WTC11 (cell line): ENCODE results near the gene KATNA1. TPM values are rescaled to one million over a fixed set of nuclear protein-coding genes. Genes with fewer than 3 reads are reported as not detected.

Experiments
- ATAC-seq: fragments of 200-7000 bp; cut with Tn5 transposase; 2 replicates; pipeline ENCODE4 v1.10.0; 2021; ENCODE audit warnings: mild to moderate bottlenecking, moderate library complexity
- CTCF ChIA-PET: fragments of 300-600 bp; sonication (Branson Sonifier 250); formaldehyde crosslinking; loops from one replicate; lab custom pipeline; 2021; ENCODE audit warnings: antibody characterized with exemption; lab: Charles Lee
- POLR2A ChIA-PET: fragments of 350-600 bp; sonication (Branson Sonifier 250); formaldehyde crosslinking; loops from one replicate; lab custom pipeline; 2021; ENCODE audit warnings: antibody characterized with exemption; lab: Charles Lee
- DNase-seq: peaks from one replicate; pipeline ENCODE4 v3.0.0; 2021; ENCODE audit warnings: low spot score
- H3K27ac Mint-ChIP-seq: 2 replicates; pipeline ENCODE4 v1.8.0; 2021; ENCODE audit warnings: mixed read lengths
- H3K27me3 Mint-ChIP-seq: 2 replicates; pipeline ENCODE4 v1.8.0; 2021; ENCODE audit warnings: low read depth, mild to moderate bottlenecking, moderate library complexity, mixed read lengths
- H3K36me3 Mint-ChIP-seq: 2 replicates; pipeline ENCODE4 v1.8.0; 2021; ENCODE audit warnings: mixed read lengths
- H3K4me1 Mint-ChIP-seq: 2 replicates; pipeline ENCODE4 v1.8.0; 2022; ENCODE audit warnings: mixed read lengths
- H3K4me3 Mint-ChIP-seq: 2 replicates; pipeline ENCODE4 v1.8.0; 2021; ENCODE audit warnings: mild to moderate bottlenecking, moderate library complexity, mixed read lengths
- H3K9me3 Mint-ChIP-seq: 2 replicates; pipeline ENCODE4 v1.8.0; 2021; ENCODE audit warnings: mixed read lengths
- CBFB ChIP-seq: sonication (generic); formaldehyde crosslinking; IDR thresholded peaks from 2 replicates; pipeline ENCODE4 v1.8.1; 2022; ENCODE audit warnings: mild to moderate bottlenecking, low read depth, missing genetic modification reagents
- CREB1 ChIP-seq: sonication (generic); formaldehyde crosslinking; IDR thresholded peaks from 2 replicates; pipeline ENCODE4 v1.8.0; 2023; ENCODE audit warnings: mild to moderate bottlenecking, missing genetic modification reagents
- E2F1 ChIP-seq: sonication (generic); formaldehyde crosslinking; IDR thresholded peaks from 2 replicates; pipeline ENCODE4 v1.8.0; 2022; ENCODE audit warnings: mild to moderate bottlenecking, missing genetic modification reagents
- GTF2I ChIP-seq: fragments of 250-450 bp; sonication (Bioruptor Pico); conservative IDR thresholded peaks from 2 replicates; pipeline ENCODE4 v1.4.0; 2021; ENCODE audit warnings: mild to moderate bottlenecking
- HMGA2 ChIP-seq: fragments of 250-450 bp; sonication (Bioruptor Pico); IDR thresholded peaks from 2 replicates; pipeline ENCODE4 v1.4.0; 2021; ENCODE audit warnings: mild to moderate bottlenecking, moderate library complexity
- MXD4 ChIP-seq: fragments of 250-450 bp; sonication (Bioruptor Pico); IDR thresholded peaks from 2 replicates; pipeline ENCODE4 v1.8.0; 2021; ENCODE audit warnings: mild to moderate bottlenecking, moderate library complexity, borderline replicate concordance
- MYBL2 ChIP-seq: sonication (generic); formaldehyde crosslinking; IDR thresholded peaks from 2 replicates; pipeline ENCODE4 v1.8.1; 2023; ENCODE audit warnings: mild to moderate bottlenecking, moderate library complexity, missing genetic modification reagents
- NFYB ChIP-seq: sonication (generic); formaldehyde crosslinking; conservative IDR thresholded peaks from 2 replicates; pipeline ENCODE4 v1.8.0; 2022; ENCODE audit warnings: low read depth, missing genetic modification reagents
- PREB ChIP-seq: sonication (generic); formaldehyde crosslinking; IDR thresholded peaks from 2 replicates; pipeline ENCODE4 v1.8.1; 2022; ENCODE audit warnings: mild to moderate bottlenecking, missing genetic modification reagents, moderate library complexity, borderline replicate concordance
- PRRX2 ChIP-seq: fragments of 250-450 bp; sonication (Bioruptor Pico); IDR thresholded peaks from 2 replicates; pipeline ENCODE4 v1.8.0; 2021; ENCODE audit warnings: mild to moderate bottlenecking
- RELA ChIP-seq: sonication (generic); formaldehyde crosslinking; IDR thresholded peaks from 2 replicates; pipeline ENCODE4 v1.8.1; 2022; ENCODE audit warnings: missing genetic modification reagents, mild to moderate bottlenecking, borderline replicate concordance
- SMAD4 ChIP-seq: sonication (generic); formaldehyde crosslinking; IDR thresholded peaks from 2 replicates; pipeline ENCODE4 v1.8.0; 2022; ENCODE audit warnings: mild to moderate bottlenecking, missing genetic modification reagents
- ZBTB21 ChIP-seq: sonication (generic); formaldehyde crosslinking; IDR thresholded peaks from 2 replicates; pipeline ENCODE4 v1.8.1; 2023; ENCODE audit warnings: mild to moderate bottlenecking, missing genetic modification reagents, borderline replicate concordance
- ZMAT4 ChIP-seq: fragments of 250-450 bp; sonication (Bioruptor Pico); IDR thresholded peaks from 2 replicates; pipeline ENCODE4 v1.9.0; 2021; ENCODE audit warnings: mild to moderate bottlenecking
- ZNF121 ChIP-seq: sonication (generic); formaldehyde crosslinking; IDR thresholded peaks from 2 replicates; pipeline ENCODE4 v1.8.0; 2023; ENCODE audit warnings: missing genetic modification reagents
- ZNF671 ChIP-seq: fragments of 250-450 bp; sonication (Bioruptor Pico); IDR thresholded peaks from 2 replicates; pipeline ENCODE4 v1.8.0; 2021; ENCODE audit warnings: mild to moderate bottlenecking
- total RNA-seq: library from RNA; stranded (reverse); gene quantifications from 3 replicates; pipeline ENCODE4 v1.2.3, GENCODE V29; 2021
- TF ChIP-seq, protein P1 (sequence below): sonication (generic); formaldehyde crosslinking; IDR thresholded peaks from 2 replicates; pipeline ENCODE4 v1.8.1; 2023; ENCODE audit warnings: mild to moderate bottlenecking, missing genetic modification reagents, borderline replicate concordance
- TF ChIP-seq, protein P2 (sequence below): sonication (generic); formaldehyde crosslinking; IDR thresholded peaks from 2 replicates; pipeline ENCODE4 v1.8.0; 2022; ENCODE audit warnings: missing genetic modification reagents
- TF ChIP-seq, protein P3 (sequence below): sonication (generic); formaldehyde crosslinking; IDR thresholded peaks from 2 replicates; pipeline ENCODE4 v1.8.1; 2022; ENCODE audit warnings: missing genetic modification reagents, borderline replicate concordance

The KATNA1 gene
- total RNA-seq, 1 experiment from 2014 or later, result 18.1 TPM

DNA sequence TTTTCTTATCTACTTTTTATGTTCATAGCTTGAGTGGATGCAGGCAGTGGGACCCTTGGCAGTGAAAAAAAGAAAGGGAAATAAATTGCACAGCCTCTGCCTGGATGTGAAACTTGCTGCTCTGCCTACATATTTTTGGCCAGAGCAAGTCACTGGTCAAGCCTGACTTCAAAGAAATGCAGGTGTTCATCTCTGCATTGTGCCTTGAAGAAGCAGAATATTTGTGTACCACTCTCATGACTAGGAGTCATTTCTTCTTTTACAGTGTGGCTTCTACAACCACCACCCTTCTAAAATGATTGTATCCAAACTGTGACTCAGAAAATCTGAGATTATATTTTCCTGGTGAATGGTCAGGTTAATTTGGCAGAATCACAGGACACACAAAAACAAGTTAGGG lies 2.5 kb upstream of the KATNA1 start:
- Mint-ChIP-seq H3K9me3 (no peaks in the 10 kb centered on the region), H3K36me3 (no peaks in the 10 kb centered on the region), H3K4me1 (peaks cover 5% of the 10 kb centered on the region; the same call in 1 of the 2 replicates), H3K4me3 (no peak overlapping the region), H3K27me3 (no peaks in the 10 kb centered on the region), H3K27ac (no peak overlapping the region)
- DNase-seq (no peak), ATAC-seq (no peak)
- CTCF ChIA-PET, result interaction anchor here (0.6 kb wide), 1 partner anchor 85 kb away, joined by 3 read pairs; the partner anchor contains the start of gene GINM1
- POLR2A ChIA-PET, result no interaction called here
- TF ChIP-seq, protein P1, sequence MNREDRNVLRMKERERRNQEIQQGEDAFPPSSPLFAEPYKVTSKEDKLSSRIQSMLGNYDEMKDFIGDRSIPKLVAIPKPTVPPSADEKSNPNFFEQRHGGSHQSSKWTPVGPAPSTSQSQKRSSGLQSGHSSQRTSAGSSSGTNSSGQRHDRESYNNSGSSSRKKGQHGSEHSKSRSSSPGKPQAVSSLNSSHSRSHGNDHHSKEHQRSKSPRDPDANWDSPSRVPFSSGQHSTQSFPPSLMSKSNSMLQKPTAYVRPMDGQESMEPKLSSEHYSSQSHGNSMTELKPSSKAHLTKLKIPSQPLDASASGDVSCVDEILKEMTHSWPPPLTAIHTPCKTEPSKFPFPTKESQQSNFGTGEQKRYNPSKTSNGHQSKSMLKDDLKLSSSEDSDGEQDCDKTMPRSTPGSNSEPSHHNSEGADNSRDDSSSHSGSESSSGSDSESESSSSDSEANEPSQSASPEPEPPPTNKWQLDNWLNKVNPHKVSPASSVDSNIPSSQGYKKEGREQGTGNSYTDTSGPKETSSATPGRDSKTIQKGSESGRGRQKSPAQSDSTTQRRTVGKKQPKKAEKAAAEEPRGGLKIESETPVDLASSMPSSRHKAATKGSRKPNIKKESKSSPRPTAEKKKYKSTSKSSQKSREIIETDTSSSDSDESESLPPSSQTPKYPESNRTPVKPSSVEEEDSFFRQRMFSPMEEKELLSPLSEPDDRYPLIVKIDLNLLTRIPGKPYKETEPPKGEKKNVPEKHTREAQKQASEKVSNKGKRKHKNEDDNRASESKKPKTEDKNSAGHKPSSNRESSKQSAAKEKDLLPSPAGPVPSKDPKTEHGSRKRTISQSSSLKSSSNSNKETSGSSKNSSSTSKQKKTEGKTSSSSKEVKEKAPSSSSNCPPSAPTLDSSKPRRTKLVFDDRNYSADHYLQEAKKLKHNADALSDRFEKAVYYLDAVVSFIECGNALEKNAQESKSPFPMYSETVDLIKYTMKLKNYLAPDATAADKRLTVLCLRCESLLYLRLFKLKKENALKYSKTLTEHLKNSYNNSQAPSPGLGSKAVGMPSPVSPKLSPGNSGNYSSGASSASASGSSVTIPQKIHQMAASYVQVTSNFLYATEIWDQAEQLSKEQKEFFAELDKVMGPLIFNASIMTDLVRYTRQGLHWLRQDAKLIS, result no peak
- no peak for TF ChIP-seq GTF2I (CRISPR knock-in tag)
- TF ChIP-seq, protein P2, sequence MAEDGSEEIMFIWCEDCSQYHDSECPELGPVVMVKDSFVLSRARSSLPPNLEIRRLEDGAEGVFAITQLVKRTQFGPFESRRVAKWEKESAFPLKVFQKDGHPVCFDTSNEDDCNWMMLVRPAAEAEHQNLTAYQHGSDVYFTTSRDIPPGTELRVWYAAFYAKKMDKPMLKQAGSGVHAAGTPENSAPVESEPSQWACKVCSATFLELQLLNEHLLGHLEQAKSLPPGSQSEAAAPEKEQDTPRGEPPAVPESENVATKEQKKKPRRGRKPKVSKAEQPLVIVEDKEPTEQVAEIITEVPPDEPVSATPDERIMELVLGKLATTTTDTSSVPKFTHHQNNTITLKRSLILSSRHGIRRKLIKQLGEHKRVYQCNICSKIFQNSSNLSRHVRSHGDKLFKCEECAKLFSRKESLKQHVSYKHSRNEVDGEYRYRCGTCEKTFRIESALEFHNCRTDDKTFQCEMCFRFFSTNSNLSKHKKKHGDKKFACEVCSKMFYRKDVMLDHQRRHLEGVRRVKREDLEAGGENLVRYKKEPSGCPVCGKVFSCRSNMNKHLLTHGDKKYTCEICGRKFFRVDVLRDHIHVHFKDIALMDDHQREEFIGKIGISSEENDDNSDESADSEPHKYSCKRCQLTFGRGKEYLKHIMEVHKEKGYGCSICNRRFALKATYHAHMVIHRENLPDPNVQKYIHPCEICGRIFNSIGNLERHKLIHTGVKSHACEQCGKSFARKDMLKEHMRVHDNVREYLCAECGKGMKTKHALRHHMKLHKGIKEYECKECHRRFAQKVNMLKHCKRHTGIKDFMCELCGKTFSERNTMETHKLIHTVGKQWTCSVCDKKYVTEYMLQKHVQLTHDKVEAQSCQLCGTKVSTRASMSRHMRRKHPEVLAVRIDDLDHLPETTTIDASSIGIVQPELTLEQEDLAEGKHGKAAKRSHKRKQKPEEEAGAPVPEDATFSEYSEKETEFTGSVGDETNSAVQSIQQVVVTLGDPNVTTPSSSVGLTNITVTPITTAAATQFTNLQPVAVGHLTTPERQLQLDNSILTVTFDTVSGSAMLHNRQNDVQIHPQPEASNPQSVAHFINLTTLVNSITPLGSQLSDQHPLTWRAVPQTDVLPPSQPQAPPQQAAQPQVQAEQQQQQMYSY, result no peak
- no peak for TF ChIP-seq NFYB (CRISPR knock-in tag)
- no peak for TF ChIP-seq CBFB (CRISPR knock-in tag)
- no peak for TF ChIP-seq HMGA2 (CRISPR knock-in tag)
- TF ChIP-seq PRRX2 (CRISPR knock-in tag), result no peak
- TF ChIP-seq ZMAT4 (CRISPR knock-in tag), result no peak
- no peak for TF ChIP-seq E2F1
- TF ChIP-seq MXD4 (CRISPR knock-in tag), result no peak
- no peak for TF ChIP-seq CREB1 (CRISPR knock-in tag)
- TF ChIP-seq SMAD4 (CRISPR knock-in tag), result no peak
- no peak for TF ChIP-seq ZNF671 (CRISPR knock-in tag)
- TF ChIP-seq, protein P3, sequence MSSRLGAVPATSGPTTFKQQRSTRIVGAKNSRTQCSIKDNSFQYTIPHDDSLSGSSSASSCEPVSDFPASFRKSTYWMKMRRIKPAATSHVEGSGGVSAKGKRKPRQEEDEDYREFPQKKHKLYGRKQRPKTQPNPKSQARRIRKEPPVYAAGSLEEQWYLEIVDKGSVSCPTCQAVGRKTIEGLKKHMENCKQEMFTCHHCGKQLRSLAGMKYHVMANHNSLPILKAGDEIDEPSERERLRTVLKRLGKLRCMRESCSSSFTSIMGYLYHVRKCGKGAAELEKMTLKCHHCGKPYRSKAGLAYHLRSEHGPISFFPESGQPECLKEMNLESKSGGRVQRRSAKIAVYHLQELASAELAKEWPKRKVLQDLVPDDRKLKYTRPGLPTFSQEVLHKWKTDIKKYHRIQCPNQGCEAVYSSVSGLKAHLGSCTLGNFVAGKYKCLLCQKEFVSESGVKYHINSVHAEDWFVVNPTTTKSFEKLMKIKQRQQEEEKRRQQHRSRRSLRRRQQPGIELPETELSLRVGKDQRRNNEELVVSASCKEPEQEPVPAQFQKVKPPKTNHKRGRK (CRISPR knock-in tag), result no peak
- TF ChIP-seq RELA (CRISPR knock-in tag), result no peak
- TF ChIP-seq ZBTB21 (CRISPR knock-in tag), result no peak
- no peak for TF ChIP-seq PREB (CRISPR knock-in tag)
- no peak for TF ChIP-seq MYBL2 (CRISPR knock-in tag)
- TF ChIP-seq ZNF121, result no peak
- TF ChIP-seq, all 79 proteins: peak for 0
